ENCODE data around the gene UROC1. TPM values are rescaled to one million over a fixed set of nuclear protein-coding genes. Genes with fewer than 3 reads are reported as not detected.

Gene UROC1
- total and polyA plus RNA-seq, 4 donors, result 0.01 to 0.21 (median 0.08) TPM

DNA sequence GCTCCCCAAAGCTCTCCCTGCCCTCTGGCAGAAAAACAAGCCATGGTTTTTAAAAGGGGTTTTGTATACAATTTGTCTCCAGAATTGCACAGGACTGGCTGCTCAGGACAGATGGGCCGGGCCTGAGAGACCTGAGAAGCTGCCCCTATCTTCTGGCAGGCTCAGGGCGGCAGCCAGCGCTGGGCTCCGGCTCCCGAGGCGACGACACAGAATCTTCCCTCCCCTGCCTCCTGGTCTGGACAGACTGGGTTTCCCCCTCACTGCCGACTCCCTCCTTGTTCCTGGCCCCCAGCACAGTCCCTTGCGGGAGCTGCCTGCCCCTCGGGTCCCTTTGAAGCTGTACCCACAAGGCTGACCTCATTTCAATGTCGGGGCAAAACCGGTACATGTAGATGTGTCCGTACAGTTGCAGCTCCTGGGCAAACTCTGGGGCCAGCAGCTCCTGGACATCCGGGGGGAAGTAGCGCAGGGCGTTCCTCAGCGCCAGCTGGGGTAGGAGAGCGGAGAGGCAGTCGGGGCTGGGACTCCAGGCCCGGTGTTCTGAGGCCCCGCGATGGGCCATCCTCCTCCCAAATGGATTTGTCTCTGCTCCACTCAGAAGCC lies 7.2 kb downstream of the UROC1 start:
- TF ChIP-seq, protein P1, sequence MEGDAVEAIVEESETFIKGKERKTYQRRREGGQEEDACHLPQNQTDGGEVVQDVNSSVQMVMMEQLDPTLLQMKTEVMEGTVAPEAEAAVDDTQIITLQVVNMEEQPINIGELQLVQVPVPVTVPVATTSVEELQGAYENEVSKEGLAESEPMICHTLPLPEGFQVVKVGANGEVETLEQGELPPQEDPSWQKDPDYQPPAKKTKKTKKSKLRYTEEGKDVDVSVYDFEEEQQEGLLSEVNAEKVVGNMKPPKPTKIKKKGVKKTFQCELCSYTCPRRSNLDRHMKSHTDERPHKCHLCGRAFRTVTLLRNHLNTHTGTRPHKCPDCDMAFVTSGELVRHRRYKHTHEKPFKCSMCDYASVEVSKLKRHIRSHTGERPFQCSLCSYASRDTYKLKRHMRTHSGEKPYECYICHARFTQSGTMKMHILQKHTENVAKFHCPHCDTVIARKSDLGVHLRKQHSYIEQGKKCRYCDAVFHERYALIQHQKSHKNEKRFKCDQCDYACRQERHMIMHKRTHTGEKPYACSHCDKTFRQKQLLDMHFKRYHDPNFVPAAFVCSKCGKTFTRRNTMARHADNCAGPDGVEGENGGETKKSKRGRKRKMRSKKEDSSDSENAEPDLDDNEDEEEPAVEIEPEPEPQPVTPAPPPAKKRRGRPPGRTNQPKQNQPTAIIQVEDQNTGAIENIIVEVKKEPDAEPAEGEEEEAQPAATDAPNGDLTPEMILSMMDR (IDR thresholded peaks at IDR 0.05; ENCODE audit: control extremely low read depth, extremely low read depth), result no peak
- no peak overlapping the region for H3K4me3 ChIP-seq
- no peaks in the 10 kb centered on the region for H3K27me3 ChIP-seq (ENCODE audit: control insufficient read depth in 3 of 3, insufficient read depth in 3 of 3, low read length in 2 of 3)
- no peaks in the 10 kb centered on the region for H3K9me3 ChIP-seq (ENCODE audit: control insufficient read depth in 4 of 4, insufficient read depth in 3 of 4, low read length in 3 of 4)
- no peak overlapping the region for H3K9ac ChIP-seq (ENCODE audit: insufficient read depth in 1 of 2, low read length in 2 of 2)
- DNase-seq (no peak), ATAC-seq (ENCODE audit: insufficient read depth, low FRiP score) (no peak)
- 78 to 87% methylated on average over 22 of the region's 22 CpGs for WGBS, 2 donors
- H3K4me1 ChIP-seq (ENCODE audit: control insufficient read depth in 5 of 5, insufficient read depth in 5 of 5, low read length in 5 of 5), result peaks cover 0 to 11% (median 0%) of the 10 kb centered on the region in 5 donors
- H3K27ac ChIP-seq (ENCODE audit: low read depth in 1 of 2, low read length in 1 of 2), result no peak overlapping the region
- no peaks in the 10 kb centered on the region for H3K36me3 ChIP-seq (ENCODE audit: control insufficient read depth in 4 of 4, insufficient read depth in 4 of 4, low read length in 4 of 4)

- Histone ChIP-seq H3K9me3 (ENCODE audit: control insufficient read depth in 4 of 4, insufficient read depth in 3 of 4, low read length in 3 of 4) (no peaks in the 10 kb centered on the region), H3K27me3 (ENCODE audit: control insufficient read depth in 3 of 3, insufficient read depth in 3 of 3, low read length in 2 of 3) (no peaks in the 10 kb centered on the region), H3K27ac (ENCODE audit: low read depth in 1 of 2, low read length in 1 of 2) (no peak overlapping the region), H3K36me3 (ENCODE audit: control insufficient read depth in 4 of 4, insufficient read depth in 4 of 4, low read length in 4 of 4) (no peaks in the 10 kb centered on the region), H3K4me3 (no peak overlapping the region), H3K4me1 (ENCODE audit: control insufficient read depth in 5 of 5, insufficient read depth in 5 of 5, low read length in 5 of 5) (peaks cover 0 to 11% (median 0%) of the 10 kb centered on the region in 5 donors), H3K9ac (ENCODE audit: insufficient read depth in 1 of 2, low read length in 2 of 2) (no peak overlapping the region)
- peak in 2 of 3 donors; percentile 49 to 60 for DNase-seq
- 70 to 85% methylated on average over 18 of the region's 18 CpGs for WGBS, 2 donors
- ATAC-seq (ENCODE audit: insufficient read depth, low FRiP score), result no peak
- TF ChIP-seq, protein P1 (IDR thresholded peaks at IDR 0.05; ENCODE audit: control extremely low read depth, extremely low read depth), result no peak
Measured at GRCh38 chr3:126509597-126510307, 7.8 kb downstream of the UROC1 start.

- Histone ChIP-seq H3K27me3 (ENCODE audit: control insufficient read depth in 3 of 3, insufficient read depth in 3 of 3, low read length in 2 of 3) (peaks cover 0 to 1% (median 0%) of the 10 kb centered on the region in 3 donors), H3K36me3 (ENCODE audit: control insufficient read depth in 4 of 4, insufficient read depth in 4 of 4, low read length in 4 of 4) (no peaks in the 10 kb centered on the region), H3K4me1 (ENCODE audit: control insufficient read depth in 5 of 5, insufficient read depth in 5 of 5, low read length in 5 of 5) (peaks cover 0 to 11% (median 0%) of the 10 kb centered on the region in 5 donors), H3K4me3 (no peak overlapping the region), H3K9me3 (ENCODE audit: control insufficient read depth in 4 of 4, insufficient read depth in 3 of 4, low read length in 3 of 4) (no peaks in the 10 kb centered on the region), H3K9ac (ENCODE audit: insufficient read depth in 1 of 2, low read length in 2 of 2) (no peak overlapping the region), H3K27ac (ENCODE audit: low read depth in 1 of 2, low read length in 1 of 2) (no peak overlapping the region)
- DNase-seq (no peak), ATAC-seq (ENCODE audit: insufficient read depth, low FRiP score) (no peak)
- TF ChIP-seq, protein P1 (IDR thresholded peaks at IDR 0.05; ENCODE audit: control extremely low read depth, extremely low read depth), result no peak
- 88 to 91% methylated on average over 4 of the region's 4 CpGs for WGBS, 2 donors
Measured at GRCh38 chr3:126508564-126508964, 9.0 kb downstream of the UROC1 start.
